Measurements from ENCODE around the gene GATD1. TPM values are rescaled to one million over a fixed set of nuclear protein-coding genes. Genes with fewer than 3 reads are reported as not detected.

The GATD1 gene
- total and polyA plus RNA-seq, 9 of the 15 experiments (the other 6 are each of a cell fraction or from before 2014, with no cell fraction given): 2.8 to 144 (median 36.9) TPM

DNA sequence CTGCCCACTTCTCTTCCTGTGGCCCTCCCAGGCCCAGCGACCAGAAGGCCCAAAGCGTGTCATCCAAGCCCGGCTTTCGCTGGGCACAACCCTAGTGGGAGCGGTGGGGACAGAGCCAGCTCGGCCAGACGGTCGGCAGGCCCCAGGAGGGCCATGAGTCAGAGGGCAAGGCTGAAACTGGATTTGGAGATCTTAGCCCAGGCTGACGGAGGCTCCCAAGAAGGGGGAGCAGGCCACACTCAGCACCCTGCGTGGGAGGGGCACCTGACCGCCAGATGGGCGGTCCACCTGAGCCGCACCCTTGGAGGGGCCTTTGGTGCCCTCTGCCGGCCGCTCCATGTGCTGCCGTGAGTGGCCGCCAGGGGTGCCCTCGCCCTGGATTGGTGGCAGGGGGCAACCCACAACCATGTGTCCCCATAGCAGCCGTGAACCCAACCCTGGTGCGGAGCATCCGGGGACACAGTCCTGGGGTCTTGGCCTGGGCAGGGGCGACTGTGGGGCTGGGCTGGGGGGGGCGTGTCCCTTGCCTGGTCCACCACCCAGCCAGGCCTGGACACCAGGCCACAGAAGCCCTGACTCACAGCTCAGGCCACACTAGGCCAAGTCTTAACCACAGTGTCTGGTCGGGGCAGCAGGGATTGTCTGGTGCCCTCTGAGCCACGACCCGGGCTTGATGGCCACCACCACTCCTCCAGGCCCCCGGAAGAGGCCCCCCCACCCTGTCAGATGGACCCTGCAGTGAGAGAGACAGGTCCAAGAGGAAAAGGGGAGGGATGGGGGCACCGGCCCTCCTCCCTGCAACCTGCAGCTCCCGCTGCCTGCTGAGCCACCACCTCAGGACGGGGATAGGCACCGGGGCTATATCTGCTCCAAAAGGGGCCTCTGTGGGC lies 49.2 kb downstream of the GATD1 start (continued):
- TF ChIP-seq, protein P1, sequence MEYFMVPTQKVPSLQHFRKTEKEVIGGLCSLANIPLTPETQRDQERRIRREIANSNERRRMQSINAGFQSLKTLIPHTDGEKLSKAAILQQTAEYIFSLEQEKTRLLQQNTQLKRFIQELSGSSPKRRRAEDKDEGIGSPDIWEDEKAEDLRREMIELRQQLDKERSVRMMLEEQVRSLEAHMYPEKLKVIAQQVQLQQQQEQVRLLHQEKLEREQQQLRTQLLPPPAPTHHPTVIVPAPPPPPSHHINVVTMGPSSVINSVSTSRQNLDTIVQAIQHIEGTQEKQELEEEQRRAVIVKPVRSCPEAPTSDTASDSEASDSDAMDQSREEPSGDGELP (CRISPR knock-in tag; IDR thresholded peaks at IDR 0.05; ENCODE audit: borderline replicate concordance): peak; percentile 96
- peak; percentile 72; the same call in 1 of the 2 replicates for TF ChIP-seq RAD51 (IDR thresholded peaks at IDR 0.05; ENCODE audit: borderline replicate concordance, low read depth)
- TF ChIP-seq, protein P2, sequence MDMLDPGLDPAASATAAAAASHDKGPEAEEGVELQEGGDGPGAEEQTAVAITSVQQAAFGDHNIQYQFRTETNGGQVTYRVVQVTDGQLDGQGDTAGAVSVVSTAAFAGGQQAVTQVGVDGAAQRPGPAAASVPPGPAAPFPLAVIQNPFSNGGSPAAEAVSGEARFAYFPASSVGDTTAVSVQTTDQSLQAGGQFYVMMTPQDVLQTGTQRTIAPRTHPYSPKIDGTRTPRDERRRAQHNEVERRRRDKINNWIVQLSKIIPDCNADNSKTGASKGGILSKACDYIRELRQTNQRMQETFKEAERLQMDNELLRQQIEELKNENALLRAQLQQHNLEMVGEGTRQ (CRISPR knock-in tag; IDR thresholded peaks at IDR 0.05): peak; percentile 69
- TF ChIP-seq RBFOX2 (IDR thresholded peaks at IDR 0.05; ENCODE audit: low read depth, low read length): peak; percentile 61
- no peak for TF ChIP-seq DIDO1 (tag; IDR thresholded peaks at IDR 0.05; ENCODE audit: low read depth)
- 0 out of 2 replicates have a peak, but pooled peaks have one; percentile 25 for TF ChIP-seq MTA1 (IDR thresholded peaks at IDR 0.05; ENCODE audit: borderline replicate concordance)
- TF ChIP-seq KLF16 (IDR thresholded peaks at IDR 0.05): peak; percentile 87
- TF ChIP-seq ZC3H11A (IDR thresholded peaks at IDR 0.05; ENCODE audit: low read depth, low read length): 0 out of 2 replicates have a peak, but pooled peaks have one; percentile 29
- peak; percentile 20; the same call in 1 of the 2 replicates for TF ChIP-seq POLR2AphosphoS5 (IDR thresholded peaks at IDR 0.05; ENCODE audit: control insufficient read depth, insufficient read depth, low read depth, low read length)
- TF ChIP-seq, protein P3, sequence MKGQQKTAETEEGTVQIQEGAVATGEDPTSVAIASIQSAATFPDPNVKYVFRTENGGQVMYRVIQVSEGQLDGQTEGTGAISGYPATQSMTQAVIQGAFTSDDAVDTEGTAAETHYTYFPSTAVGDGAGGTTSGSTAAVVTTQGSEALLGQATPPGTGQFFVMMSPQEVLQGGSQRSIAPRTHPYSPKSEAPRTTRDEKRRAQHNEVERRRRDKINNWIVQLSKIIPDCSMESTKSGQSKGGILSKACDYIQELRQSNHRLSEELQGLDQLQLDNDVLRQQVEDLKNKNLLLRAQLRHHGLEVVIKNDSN (CRISPR knock-in tag; IDR thresholded peaks at IDR 0.05): peak; percentile 91
- peak; percentile 32 to 83; a peak in 2 of 4 replicates for TF ChIP-seq SIN3A (IDR thresholded peaks at IDR 0.05; ENCODE audit: borderline replicate concordance in 2 of 2, control insufficient read depth in 1 of 2, low read depth in 2 of 2, low read length in 2 of 2)
- TF ChIP-seq, protein P4, sequence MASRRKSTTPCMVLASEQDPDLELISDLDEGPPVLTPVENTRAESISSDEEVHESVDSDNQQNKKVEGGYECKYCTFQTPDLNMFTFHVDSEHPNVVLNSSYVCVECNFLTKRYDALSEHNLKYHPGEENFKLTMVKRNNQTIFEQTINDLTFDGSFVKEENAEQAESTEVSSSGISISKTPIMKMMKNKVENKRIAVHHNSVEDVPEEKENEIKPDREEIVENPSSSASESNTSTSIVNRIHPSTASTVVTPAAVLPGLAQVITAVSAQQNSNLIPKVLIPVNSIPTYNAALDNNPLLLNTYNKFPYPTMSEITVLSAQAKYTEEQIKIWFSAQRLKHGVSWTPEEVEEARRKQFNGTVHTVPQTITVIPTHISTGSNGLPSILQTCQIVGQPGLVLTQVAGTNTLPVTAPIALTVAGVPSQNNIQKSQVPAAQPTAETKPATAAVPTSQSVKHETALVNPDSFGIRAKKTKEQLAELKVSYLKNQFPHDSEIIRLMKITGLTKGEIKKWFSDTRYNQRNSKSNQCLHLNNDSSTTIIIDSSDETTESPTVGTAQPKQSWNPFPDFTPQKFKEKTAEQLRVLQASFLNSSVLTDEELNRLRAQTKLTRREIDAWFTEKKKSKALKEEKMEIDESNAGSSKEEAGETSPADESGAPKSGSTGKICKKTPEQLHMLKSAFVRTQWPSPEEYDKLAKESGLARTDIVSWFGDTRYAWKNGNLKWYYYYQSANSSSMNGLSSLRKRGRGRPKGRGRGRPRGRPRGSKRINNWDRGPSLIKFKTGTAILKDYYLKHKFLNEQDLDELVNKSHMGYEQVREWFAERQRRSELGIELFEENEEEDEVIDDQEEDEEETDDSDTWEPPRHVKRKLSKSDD (conservative IDR thresholded peaks at IDR 0.05; ENCODE audit: low read length): 0 out of 2 replicates have a peak, but pooled peaks have one; percentile 21
- peak; percentile 94 for TF ChIP-seq KLF13 (tag; IDR thresholded peaks at IDR 0.05; ENCODE audit: borderline replicate concordance, low read depth)
- TF ChIP-seq, protein P5, sequence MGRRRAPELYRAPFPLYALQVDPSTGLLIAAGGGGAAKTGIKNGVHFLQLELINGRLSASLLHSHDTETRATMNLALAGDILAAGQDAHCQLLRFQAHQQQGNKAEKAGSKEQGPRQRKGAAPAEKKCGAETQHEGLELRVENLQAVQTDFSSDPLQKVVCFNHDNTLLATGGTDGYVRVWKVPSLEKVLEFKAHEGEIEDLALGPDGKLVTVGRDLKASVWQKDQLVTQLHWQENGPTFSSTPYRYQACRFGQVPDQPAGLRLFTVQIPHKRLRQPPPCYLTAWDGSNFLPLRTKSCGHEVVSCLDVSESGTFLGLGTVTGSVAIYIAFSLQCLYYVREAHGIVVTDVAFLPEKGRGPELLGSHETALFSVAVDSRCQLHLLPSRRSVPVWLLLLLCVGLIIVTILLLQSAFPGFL (CRISPR knock-in tag; IDR thresholded peaks at IDR 0.05): no peak
- peak in 1 of 2 experiments; percentile 33; a peak in 1 of 4 replicates for TF ChIP-seq FOXA3 (CRISPR knock-in tag; conservative IDR thresholded peaks at IDR 0.05 in 1 of 2, IDR thresholded peaks at IDR 0.05 in 1 of 2)
- peak in 1 of 2 experiments; percentile 42; a peak in 1 of 4 replicates for TF ChIP-seq NONO (IDR thresholded peaks at IDR 0.05; ENCODE audit: low read depth in 2 of 2, low read length in 1 of 2)
- peak; percentile 18; the same call in 1 of the 2 replicates for TF ChIP-seq NR2C2 (CRISPR knock-in tag; IDR thresholded peaks at IDR 0.05)
- TF ChIP-seq NR2C2 (tag; IDR thresholded peaks at IDR 0.05): no peak; the same call in 1 of the 2 replicates
- TF ChIP-seq NR1H2 (CRISPR knock-in tag; IDR thresholded peaks at IDR 0.05): peak; percentile 27; the same call in 1 of the 2 replicates

All from K562 (cell line).